Measurements from ENCODE around the gene AGTPBP1. TPM values are rescaled to one million over a fixed set of nuclear protein-coding genes. Genes with fewer than 3 reads are reported as not detected.

Gene AGTPBP1
- polyA plus RNA-seq, 1 of the 3 experiments (the other 2 are of a cell fraction): 3.8 TPM

DNA sequence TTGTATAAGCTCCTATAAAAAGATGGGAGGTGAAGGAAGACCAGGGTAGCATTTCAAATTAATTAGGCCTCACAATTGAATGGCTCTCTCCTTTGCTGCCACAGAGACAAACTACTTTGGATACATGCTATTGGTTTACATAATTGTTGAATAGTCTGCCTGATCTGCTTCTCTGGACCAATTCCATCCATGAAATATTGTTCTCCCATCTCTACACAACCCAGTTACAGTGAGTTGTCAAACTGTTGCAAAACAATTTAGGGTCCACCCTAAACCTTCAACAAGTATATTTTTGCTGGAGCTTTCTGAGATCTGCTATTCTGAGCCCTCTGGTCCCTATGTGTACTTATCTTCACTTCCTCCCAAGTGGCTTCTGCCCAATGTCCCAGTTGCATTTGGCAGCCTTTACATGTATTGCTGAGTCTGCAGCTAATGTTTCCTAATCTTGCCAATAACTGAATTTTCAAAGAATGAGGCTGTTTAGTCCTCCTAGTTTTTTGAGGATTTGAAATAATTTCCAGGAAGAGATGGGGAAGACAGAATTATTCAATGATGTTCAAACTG, 38.9 kb downstream of the AGTPBP1 start (continued):
- TF ChIP-seq, protein P1, sequence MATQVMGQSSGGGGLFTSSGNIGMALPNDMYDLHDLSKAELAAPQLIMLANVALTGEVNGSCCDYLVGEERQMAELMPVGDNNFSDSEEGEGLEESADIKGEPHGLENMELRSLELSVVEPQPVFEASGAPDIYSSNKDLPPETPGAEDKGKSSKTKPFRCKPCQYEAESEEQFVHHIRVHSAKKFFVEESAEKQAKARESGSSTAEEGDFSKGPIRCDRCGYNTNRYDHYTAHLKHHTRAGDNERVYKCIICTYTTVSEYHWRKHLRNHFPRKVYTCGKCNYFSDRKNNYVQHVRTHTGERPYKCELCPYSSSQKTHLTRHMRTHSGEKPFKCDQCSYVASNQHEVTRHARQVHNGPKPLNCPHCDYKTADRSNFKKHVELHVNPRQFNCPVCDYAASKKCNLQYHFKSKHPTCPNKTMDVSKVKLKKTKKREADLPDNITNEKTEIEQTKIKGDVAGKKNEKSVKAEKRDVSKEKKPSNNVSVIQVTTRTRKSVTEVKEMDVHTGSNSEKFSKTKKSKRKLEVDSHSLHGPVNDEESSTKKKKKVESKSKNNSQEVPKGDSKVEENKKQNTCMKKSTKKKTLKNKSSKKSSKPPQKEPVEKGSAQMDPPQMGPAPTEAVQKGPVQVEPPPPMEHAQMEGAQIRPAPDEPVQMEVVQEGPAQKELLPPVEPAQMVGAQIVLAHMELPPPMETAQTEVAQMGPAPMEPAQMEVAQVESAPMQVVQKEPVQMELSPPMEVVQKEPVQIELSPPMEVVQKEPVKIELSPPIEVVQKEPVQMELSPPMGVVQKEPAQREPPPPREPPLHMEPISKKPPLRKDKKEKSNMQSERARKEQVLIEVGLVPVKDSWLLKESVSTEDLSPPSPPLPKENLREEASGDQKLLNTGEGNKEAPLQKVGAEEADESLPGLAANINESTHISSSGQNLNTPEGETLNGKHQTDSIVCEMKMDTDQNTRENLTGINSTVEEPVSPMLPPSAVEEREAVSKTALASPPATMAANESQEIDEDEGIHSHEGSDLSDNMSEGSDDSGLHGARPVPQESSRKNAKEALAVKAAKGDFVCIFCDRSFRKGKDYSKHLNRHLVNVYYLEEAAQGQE (IDR thresholded peaks at IDR 0.05; ENCODE audit: low read depth, low read length): no peak
- no peak for TF ChIP-seq JUND (IDR thresholded peaks at IDR 0.05)
- TF ChIP-seq, protein P2, sequence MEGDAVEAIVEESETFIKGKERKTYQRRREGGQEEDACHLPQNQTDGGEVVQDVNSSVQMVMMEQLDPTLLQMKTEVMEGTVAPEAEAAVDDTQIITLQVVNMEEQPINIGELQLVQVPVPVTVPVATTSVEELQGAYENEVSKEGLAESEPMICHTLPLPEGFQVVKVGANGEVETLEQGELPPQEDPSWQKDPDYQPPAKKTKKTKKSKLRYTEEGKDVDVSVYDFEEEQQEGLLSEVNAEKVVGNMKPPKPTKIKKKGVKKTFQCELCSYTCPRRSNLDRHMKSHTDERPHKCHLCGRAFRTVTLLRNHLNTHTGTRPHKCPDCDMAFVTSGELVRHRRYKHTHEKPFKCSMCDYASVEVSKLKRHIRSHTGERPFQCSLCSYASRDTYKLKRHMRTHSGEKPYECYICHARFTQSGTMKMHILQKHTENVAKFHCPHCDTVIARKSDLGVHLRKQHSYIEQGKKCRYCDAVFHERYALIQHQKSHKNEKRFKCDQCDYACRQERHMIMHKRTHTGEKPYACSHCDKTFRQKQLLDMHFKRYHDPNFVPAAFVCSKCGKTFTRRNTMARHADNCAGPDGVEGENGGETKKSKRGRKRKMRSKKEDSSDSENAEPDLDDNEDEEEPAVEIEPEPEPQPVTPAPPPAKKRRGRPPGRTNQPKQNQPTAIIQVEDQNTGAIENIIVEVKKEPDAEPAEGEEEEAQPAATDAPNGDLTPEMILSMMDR (IDR thresholded peaks at IDR 0.05): no peak

DNA sequence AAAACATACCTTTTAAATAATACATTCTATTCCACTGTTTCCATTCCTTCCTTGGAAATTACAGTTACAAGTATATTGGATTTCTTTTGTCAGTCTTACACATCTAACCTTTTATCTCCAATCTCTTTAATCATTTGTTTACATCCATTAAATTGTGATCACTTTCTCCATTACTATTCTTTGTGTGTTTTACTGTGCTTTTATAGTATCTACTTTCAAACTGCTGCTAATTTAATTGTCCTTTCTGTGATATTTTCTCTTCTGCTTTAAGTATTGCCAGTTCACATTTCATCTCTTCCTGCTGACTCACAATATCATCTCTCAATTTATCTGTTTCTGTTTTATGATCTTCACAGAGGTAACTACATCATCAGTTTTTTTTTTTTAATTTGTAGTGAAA, 39.6 kb downstream of the AGTPBP1 start:
- CTCF ChIA-PET: no interaction called here
- no peak overlapping the region for H3K27ac ChIP-seq (ENCODE audit: low read depth in 2 of 2, low read length in 1 of 2)
- TF ChIP-seq, protein P3, sequence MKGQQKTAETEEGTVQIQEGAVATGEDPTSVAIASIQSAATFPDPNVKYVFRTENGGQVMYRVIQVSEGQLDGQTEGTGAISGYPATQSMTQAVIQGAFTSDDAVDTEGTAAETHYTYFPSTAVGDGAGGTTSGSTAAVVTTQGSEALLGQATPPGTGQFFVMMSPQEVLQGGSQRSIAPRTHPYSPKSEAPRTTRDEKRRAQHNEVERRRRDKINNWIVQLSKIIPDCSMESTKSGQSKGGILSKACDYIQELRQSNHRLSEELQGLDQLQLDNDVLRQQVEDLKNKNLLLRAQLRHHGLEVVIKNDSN (IDR thresholded peaks at IDR 0.05; ENCODE audit: borderline replicate concordance, low read depth): no peak
- TF ChIP-seq EP300 (IDR thresholded peaks at IDR 0.05; ENCODE audit: borderline replicate concordance in 1 of 2, low read depth in 1 of 2, low read length in 1 of 2): no peak
- TF ChIP-seq ELF1 (IDR thresholded peaks at IDR 0.05): no peak
- TF ChIP-seq, protein P4, sequence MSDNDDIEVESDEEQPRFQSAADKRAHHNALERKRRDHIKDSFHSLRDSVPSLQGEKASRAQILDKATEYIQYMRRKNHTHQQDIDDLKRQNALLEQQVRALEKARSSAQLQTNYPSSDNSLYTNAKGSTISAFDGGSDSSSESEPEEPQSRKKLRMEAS (IDR thresholded peaks at IDR 0.05; ENCODE audit: low read depth): no peak
- TF ChIP-seq CHD2 (IDR thresholded peaks at IDR 0.05; ENCODE audit: low read length, partially characterized antibody): no peak
- TF ChIP-seq, protein P1 (IDR thresholded peaks at IDR 0.05; ENCODE audit: low read depth, low read length): no peak
- no peak for TF ChIP-seq FOSL2 (IDR thresholded peaks at IDR 0.05; ENCODE audit: borderline replicate concordance, low read depth)
- TF ChIP-seq POLR2AphosphoS5 (IDR thresholded peaks at IDR 0.05; ENCODE audit: low read depth, low read length): no peak
- TF ChIP-seq, protein P5, sequence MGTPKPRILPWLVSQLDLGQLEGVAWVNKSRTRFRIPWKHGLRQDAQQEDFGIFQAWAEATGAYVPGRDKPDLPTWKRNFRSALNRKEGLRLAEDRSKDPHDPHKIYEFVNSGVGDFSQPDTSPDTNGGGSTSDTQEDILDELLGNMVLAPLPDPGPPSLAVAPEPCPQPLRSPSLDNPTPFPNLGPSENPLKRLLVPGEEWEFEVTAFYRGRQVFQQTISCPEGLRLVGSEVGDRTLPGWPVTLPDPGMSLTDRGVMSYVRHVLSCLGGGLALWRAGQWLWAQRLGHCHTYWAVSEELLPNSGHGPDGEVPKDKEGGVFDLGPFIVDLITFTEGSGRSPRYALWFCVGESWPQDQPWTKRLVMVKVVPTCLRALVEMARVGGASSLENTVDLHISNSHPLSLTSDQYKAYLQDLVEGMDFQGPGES (IDR thresholded peaks at IDR 0.05; ENCODE audit: low read depth, low read length): no peak
- TF ChIP-seq FOXM1 (IDR thresholded peaks at IDR 0.05; ENCODE audit: low read depth): no peak
- no peak for TF ChIP-seq MXI1 (IDR thresholded peaks at IDR 0.05; ENCODE audit: low read depth, low read length)
- TF ChIP-seq, protein P2 (IDR thresholded peaks at IDR 0.05): no peak
- no peak for TF ChIP-seq TEAD4 (IDR thresholded peaks at IDR 0.05; ENCODE audit: borderline replicate concordance, insufficient read depth)
- TF ChIP-seq MEF2A (IDR thresholded peaks at IDR 0.05; ENCODE audit: borderline replicate concordance, low read depth): no peak
- TF ChIP-seq YY1 (IDR thresholded peaks at IDR 0.05; ENCODE audit: low read depth): no peak
- TF ChIP-seq RXRA (IDR thresholded peaks at IDR 0.05; ENCODE audit: borderline replicate concordance, low read depth): no peak

More for the DNA sequence above, 39.6 kb downstream of the AGTPBP1 start:
- H3K9ac ChIP-seq: no peak overlapping the region
- H3K4me2 ChIP-seq: no peak overlapping the region
- DNase-seq: no peak
- H3K79me2 ChIP-seq (ENCODE audit: insufficient read depth): peaks cover 4% of the 10 kb centered on the region; the same call in 1 of the 2 replicates
- no peak overlapping the region for H3K4me3 ChIP-seq (ENCODE audit: low read depth in 2 of 2, low read length in 1 of 2)
- H3K9me3 ChIP-seq: no peaks in the 10 kb centered on the region
- no peaks in the 10 kb centered on the region for H3K27me3 ChIP-seq (ENCODE audit: insufficient read depth)
- POLR2A ChIA-PET: no interaction called here
- H2AFZ ChIP-seq (ENCODE audit: low read depth): no peak overlapping the region
- no peaks in the 10 kb centered on the region for H3K36me3 ChIP-seq (replicated peaks in 1 of 2; ENCODE audit: control insufficient read depth in 1 of 2, insufficient read depth in 2 of 2, low read length in 1 of 2)
- no peaks in the 10 kb centered on the region for H4K20me1 ChIP-seq (ENCODE audit: insufficient read depth)
- no peaks in the 10 kb centered on the region for H3K9me2 ChIP-seq
- peaks cover 0 to 2% of the 10 kb centered on the region in 2 experiments; a peak in 1 of 4 replicates for H3K4me1 ChIP-seq (ENCODE audit: control insufficient read depth in 1 of 2, insufficient read depth in 2 of 2, low read depth in 1 of 2, low read length in 1 of 2)
- H3F3A ChIP-seq (replicated peaks; ENCODE audit: insufficient read depth): no peaks in the 10 kb centered on the region

All from SK-N-SH (cell line).